DMS79 (cell line): Measurements from ENCODE around the gene KRT76.
A peak's percentile ranks its signal among the peaks of the same experiment; 100 is the strongest.
"Not testable (repeated sequence)": the region's sequence is repeated elsewhere in the genome, so short reads cannot be mapped to it uniquely, and the experiment has no call there.

Experiments used
- DNase-seq: peaks from one replicate; lab custom pipeline; 2025; lab: John Stamatoyannopoulos, UW

The KRT76 gene

DNA sequence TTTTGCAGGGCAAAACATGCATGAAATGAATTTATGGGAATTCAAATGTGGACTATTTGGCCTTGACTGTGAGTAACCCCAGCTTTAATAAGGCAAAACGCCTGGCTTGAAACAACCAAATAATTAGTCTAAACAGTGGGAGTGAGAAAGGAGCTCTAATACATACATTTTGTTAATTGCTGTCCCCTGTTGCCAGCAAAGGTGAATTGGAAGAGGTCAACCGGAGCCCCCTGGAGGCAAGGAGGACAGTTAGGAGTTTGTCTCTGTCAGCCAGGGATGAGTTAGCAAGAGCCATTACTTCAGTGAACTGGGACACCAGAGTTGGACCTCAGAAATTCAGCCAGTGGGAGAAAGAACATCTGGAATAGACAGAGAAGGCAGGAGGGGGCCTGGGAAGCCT, 17.4 kb downstream of the KRT76 start:
- no peak for DNase-seq

DNA sequence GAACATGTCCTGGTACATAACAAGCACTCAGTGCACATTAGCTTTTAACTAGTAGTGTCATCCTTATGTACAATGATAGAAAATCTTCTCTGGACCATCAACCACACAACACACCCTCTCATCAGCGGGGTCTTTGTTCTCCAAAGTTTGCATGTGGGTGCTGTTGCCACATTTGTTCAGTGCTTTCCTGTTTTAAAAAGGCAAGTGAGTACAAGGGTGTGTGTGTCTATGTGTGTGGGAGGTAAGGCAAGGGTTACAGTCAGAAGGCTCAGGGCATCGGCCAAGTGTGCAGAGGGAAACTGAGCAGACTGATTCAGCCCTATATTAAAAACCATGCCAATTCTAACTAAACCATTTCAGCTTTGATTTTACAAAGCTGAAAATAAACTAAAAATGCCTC, 17.9 kb downstream of the KRT76 start:
- no peak for DNase-seq

DNA sequence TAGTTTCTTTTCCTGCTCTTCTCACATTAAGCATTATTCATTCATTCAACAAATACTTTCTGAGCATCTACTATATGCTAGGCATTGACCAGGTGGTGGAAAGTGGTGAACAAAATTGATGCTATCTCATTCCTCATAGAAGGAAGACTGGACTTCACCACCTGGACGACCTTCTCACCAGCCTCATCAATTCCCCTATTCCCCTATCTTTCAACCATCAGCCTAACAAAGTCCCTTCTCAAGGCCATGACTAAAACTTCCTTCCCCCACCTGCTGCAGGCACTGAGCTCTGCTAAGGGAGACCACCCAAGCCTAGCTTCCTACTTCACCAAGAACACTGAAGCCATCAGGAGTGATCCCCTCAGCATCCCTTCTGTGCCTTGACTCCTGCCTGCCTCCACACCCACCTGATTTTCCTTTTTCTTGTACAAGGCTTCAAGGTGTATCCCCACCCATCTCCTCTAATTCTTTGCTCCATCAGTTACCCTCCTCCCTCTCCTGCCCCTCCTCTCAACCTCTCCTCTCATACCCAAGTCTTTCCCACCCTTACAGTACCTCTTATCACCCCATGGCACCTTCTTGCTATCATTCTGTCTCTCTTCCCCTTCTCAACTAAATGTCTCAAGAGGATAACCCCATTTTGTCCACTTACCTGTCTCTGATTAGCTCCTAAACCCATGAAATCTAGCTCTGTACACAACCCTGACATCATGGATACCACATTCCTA, 19.5 kb downstream of the KRT76 start:
- DNase-seq = no peak

DNA sequence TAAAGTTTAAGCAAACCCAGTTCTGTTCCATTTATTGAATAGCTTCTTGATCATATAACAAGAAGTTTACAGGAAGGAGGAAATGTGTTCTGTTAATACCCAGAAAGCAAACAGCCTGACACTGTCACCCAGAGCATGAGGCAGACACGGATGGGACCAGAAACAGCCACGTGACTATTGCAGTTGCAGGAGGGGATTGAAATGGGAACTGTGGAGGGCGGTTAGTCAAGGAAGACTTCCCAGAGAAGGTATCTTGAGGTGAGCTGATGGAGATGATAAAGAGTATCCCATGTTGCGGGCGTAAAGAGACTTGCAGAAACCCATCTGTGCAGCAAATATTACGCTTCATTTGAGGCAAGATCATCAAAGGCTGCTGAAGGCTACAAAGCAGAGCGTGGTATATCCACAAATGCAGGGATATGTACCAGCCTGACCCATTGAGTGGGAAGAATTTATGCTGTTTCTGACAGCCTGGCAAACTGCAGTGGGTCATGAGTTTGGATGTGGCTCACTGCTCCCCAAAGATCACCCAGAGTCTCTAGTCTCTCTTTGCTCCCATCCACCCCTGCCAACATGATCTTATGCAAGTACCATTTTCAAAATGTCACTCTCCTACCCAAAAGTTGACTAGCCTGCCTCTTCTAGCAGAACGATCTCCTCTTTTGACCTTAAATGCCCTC, 20.7 kb downstream of the KRT76 start:
- no peak for DNase-seq

DNA sequence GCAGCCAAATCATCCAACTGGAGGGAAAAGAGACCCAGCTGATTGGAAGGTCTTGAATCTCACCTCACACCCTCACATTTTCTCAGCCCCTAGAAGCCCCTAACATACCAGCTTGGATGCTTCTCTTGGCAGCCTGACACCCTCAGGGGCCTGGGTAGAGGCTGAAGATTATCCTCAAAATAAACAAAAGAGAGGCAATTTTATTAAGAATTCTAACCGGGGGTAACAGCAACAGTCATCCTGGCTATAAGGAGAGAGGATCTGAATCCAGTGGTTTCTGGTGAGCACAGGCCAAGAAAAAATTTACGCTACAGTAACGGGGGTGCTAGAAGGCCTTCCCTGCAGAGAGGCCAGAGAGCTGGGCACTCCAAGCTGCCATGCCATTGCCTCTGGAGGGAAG, 21.6 kb downstream of the KRT76 start:
- DNase-seq = no peak

DNA sequence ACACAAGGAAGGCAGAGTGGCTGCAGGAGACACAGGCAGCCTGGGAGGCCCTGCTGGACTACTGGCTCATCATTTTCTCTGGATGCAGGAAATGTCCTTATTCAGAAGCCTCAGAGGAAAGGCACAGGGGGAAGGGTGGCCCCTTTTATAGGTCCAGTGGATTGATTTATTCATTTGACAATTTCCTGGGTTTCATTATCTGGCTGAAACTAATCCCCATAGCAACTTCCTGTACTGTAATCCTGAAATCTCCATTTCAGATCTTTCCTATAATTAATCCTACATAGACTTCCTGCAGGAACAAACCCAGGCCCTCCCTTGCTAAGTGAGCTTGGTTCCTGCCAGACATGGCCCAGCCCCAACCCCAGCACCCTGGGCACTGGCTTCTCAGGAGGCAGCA, 23.0 kb downstream of the KRT76 start:
- no peak for DNase-seq

DNA sequence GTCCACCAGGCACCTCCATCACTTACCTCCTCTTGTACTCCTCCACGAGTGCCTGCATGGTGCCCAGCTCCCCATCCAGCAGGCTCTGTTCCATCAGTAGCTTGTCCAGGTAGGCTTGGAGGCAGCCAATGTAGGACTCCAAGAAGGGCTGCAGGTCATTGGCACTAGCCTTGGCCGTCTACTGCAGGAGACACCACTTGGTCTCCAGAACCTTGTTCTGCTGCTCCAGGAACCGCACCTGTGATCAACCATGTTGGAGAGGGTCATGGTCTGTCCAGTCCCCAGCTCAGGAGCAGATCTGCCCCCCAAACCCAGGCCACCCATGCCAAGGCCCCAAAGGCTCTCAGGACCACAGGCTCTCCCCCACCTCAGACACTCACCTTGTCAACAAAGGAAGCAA, 23.9 kb downstream of the KRT76 start:
- DNase-seq = no peak

DNA sequence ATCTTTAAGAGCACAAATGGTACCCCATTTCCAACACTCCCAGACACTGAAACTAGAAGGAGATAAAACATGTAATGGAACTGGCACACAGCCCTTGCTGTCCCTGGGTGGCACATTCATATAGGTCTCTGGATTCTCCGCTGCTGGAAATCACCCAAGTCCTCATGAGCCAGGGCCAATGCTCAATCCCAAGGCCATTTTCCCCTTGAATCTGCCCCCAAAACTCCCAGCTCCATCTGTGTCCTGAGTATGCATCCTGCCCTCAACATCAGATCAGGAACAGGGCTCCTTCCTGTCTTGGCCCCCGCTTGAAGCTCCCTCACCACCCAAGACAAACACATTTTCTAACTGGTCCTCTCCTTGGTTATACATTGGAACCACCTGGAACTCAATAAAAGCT, 24.6 kb downstream of the KRT76 start:
- no peak for DNase-seq

DNA sequence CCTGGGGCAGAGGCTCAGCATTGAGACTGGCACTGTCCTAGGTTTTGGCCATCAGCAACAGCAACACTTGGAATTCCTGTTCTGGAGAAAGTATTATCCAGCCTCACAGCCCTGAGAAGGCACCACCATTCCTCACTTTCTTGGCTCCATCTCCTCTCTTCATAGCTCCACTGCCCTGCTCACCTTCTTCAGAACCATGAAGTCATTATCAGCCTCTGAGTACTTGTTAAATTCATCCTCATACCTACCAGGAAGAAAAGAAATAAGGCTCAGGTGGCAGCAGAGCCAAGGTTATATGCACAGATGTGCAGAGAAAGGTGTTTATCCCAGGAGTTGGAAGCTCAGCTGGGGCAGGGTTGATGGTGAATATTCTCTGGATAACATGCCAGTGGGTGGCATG, 25.4 kb downstream of the KRT76 start:
- no peak for DNase-seq

DNA sequence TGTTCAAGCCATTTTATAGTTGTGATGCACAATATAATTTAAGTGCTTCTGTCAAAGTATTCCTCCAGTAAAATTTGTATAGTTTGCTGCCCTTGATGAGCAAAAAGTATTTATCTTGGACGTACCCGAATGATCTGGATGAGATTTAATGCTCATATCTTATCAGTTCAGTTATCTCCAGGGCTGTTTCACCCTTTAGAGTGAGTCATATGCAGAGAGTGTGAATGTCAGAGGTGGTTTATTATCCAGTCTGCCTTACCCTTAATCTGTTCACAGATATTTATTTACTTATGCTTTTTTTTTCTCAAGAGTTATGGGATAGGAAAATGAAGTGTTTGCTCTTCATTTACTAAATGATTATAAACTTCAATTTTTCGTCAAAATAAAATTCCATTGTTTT, 26.6 kb downstream of the KRT76 start:
- not testable (repeated sequence) for DNase-seq

DNA sequence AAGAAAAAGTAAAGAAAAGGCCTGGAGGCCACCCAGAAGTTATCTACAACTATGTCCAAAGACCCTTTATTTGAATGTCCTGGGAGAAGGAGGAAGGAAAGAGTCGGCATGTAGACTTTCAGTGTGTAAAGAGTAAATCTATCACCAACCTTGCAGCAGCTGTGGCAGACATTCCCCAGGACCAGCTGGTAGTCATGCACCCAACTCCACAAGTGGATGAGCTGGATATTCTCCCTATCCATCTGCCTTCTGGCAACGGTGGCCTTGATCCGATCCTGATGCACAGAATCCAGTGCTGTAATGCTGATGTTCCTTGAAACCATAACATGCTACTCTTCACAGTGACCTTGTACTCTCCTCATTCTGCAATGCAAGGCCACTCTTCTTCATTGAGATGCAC, 27.3 kb downstream of the KRT76 start:
- DNase-seq = no peak

DNA sequence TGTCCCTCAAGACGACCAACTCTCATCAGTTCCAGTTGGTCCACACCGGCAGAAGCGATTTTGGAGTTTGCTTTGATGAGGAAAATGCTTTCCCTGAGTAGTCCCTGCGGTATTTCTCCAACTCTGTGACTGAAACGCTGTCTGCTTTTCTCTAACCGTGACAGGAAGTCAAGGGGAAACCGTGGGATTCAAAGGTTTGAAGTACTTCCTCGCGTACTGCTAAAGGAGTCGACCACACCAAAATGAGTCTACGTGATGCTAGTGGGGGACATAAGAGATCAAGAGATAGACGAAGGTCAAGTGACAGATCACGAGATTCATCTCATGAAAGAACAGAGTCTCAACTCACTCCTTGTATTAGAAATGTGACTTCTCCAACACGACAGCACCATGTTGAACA, 28.6 kb downstream of the KRT76 start:
- no peak for DNase-seq

DNA sequence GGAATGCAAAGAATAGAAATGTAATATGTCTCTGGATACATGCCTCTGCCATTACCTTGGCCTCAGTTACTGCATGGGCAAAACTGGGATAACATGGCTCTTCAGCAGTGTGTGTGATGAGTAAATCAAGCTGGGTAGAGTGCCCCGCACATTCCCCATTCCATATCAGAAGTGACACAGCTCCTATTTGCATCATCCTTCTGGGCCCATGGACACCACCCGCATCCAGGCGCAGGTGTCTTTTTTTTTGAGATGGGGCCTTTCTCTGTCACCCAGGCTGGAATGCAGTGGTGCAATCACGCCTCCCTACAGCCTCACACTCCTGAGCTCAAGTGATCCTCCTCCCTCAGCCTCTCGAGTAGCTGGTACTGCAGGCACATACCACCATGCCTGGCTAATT, 31.6 kb downstream of the KRT76 start:
- DNase-seq = no peak

DNA sequence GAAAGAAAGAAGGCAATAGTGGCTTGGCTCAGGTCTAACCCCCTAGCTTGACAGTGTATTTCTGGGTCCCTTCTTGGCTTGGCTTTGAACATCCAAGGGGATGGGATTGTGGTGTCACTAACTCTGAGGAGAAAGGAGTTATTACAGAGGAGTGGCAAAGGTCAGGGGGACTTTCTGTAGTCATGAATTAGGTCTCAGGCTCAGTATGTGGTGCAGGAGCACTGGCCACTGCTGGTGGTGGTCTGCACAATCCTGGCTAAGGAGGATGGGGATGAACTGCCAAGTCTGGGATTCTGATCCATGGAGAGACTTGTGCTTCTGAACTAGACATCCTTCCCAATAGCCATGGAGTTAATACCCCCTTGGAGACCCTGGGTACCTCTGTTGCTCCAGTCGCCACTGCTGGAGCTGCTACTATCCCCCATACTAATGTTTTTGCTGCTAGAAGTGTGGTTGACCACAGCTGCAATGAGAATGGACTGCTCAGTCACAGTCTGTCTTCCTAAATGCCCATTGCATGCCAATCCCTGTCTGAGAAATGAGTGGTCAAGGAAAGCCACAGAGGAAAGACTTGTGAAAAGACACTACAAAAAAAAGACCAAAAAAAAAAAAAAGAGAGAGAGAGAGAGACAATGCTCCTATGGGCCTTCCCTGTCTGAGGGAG, 32.5 kb downstream of the KRT76 start:
- no peak for DNase-seq

DNA sequence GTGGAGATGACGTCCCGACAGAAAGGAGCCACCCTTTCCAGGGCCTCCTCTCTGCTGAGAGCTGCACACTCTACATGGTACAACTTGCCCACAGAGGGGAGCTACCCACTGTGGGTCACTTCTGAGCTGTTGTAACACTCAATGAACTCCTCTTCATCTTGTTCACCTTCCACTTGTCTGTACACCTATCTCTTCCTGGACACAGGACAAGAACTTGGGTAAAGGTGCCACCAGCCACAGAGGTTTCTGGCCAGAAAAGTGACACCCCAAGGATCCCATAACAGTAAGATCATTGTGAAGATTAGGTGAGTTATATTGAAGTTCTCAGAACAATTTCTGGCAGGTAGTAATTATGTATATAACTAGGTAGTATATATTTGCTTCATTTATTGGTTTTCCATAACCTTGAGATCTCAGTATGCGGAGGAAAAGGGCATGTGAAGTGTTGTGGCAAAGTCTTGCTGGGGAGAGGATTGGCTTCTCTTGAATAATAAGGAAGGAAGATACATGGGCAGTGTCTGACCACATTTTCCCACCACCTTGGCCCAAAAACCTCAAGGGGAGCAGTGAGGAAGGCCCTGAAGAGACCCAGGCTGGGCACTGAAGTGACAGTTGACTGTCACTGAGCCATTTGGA, 34.2 kb downstream of the KRT76 start:
- no peak for DNase-seq

DNA sequence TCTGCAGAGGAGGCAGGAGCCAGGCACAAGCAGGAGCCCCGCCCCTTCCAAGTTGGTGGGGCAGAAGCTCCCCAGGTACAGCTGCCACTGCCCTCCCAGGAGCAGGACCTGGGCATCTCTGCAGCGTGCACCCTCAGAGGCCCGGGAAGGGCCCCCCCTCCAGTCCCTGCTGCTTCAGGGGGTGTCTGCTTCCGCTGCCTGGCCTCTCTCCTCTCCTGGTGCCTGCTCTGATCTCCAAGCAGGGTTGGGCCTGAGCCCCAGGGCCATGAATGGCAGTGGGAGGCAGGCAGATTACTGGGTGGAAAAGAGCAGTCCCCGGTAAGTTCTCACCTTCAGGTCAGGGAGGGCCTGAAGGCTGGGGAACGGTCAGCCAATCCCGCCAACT, 35.0 kb downstream of the KRT76 start:
- no peak for DNase-seq

DNA sequence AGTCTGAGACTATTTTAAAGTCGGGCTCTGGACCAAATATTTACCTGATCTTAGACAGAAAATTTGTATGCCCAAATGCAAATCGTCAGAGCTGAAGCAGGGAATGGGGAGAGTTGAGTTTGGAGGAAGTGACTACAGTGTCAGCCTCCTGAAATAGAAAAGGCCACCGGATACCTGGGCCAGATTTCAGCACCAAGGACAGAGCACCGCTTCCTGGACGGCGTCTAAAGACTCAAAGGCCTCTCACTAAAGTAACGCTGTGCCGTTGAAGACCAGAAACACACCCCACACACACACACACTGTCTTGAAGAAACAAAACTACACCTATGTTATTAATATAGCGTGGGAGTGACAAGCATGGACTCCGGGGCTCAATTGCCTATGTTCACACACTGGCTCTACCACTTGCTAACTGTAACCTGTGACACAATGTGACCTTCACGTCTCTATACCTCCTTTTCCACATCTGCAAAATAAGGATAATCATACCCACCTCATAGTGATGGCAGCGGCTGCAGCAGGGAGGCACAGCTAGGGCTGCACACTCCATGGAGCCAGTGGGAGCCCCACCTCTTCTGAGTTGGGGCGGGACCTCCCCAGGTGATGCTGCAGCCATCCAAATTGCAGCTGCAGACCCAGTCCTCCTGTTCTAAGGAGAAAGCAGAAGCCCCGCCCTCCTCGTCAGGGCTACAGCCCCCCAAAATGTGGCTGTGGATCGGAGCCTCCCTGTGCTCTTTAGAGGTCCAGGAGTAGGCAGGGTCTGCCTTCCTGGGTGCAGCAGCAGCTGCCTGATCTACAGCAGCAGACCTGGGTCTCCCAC, 35.6 kb downstream of the KRT76 start:
- no peak for DNase-seq

DNA sequence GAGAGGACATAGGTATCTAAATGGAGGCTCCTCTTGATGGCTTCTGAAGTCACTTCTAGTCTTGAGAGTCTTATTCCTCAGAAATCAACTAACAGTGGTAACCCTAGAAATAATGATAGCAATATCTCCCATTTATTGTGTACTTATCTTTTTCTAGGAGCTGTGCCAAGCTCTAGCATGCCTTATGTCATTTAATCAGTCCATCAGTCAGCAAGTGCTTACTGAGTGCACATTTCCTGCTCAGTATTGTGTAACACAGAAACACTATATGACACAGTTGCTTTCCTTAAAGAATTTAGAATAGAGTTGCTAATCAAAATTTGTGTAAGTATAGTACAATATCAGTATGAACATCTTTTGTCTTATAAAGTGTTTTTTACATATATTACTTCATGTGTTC, 36.6 kb downstream of the KRT76 start:
- DNase-seq = peak; percentile 56

DNA sequence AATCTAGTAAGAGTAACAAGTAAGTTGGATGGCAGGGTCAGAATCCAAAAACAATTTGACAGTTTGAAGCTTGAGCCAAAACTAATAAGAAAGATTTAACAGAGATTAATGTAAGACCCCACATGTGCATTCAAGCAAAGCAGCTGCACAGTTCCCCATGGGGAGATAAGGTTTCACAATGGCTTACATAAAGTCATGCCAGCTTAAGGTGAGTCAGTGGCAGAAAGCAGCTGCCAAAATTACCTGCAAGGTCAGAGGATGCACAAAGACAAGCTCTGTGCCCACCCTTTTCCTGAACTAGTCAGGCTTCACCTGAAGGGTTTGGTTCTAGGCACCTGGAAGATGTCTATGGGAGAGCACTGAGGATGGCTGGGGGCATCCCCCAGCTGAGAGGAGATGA, 37.2 kb downstream of the KRT76 start:
- DNase-seq = peak; percentile 6

DNA sequence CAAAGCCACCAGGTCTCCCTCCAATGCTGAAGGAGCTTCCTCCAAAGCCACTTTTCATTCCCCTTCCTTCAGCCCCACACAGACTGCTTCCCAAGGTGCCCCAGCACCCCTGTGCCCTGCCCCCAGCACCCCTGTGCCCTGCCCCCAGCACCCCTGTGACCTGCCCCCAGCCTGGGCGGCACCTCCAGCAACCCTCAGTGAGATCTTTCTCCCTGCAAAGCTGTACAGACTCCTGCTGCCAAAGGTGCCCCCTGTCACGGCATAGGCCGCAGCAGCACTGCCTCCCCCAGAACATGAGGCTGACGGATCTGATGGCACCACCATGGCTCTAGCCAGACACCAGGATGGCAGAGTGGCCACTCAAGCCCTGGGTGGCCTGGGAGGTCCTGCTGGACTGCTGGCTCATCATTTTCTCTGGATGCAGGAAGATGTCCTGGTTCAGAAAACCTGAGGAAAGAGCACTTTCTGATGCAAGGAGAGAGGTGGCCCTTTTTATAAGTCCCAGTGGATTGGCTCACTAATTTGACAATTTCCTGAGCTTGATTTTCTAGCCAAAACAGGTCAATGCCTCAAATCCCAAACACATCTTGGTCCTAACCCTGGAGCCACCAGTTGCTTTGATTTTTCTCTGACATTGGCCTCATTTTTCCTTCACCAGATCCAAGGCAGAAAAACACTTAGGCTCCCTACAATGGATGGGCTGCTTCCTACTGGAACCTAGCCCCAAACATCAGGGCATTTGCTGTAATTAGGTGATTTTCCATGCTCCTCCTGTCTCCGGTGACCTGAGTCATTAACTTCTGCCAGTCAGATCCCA, 41.1 kb downstream of the KRT76 start:
- no peak for DNase-seq

DNA sequence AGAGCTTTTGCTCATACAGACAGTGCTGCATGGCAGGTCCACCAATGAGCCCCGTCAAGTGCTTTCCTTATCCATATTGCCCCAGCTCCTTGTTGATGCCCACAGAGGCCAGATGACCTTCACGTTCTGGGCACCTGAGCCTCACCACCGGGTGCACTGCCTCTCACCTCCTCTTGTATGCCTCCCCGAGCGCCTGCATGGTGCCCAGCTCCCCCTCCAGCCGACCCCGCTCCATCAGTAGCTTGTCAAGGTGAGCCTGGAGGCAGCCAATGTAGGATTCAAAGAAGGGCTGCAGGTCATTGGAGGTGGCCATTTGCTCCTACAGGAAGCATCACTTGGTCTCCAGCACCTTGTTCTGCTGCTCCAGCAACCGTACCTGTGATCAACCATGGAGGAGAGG, 42.0 kb downstream of the KRT76 start:
- no peak for DNase-seq
